A673 (cell line): ENCODE data around the gene SLC12A1.

ENCODE experiments used
- EZH2 ChIP-seq: fragments of 200-600 bp; sonication (generic); IDR thresholded peaks from 2 replicates; pipeline ENCODE4 v1.6.1; 2017; ENCODE audit warnings: borderline replicate concordance, low read depth, mild to moderate bottlenecking, mixed read lengths, antibody characterized with exemption, low read length; ENCODE audit not compliant: poor library complexity, severe bottlenecking
- TF ChIP-seq, protein P1 (sequence below): fragments of 300-800, 200-600 bp; sonication (generic); conservative IDR thresholded peaks from 2 replicates; pipeline ENCODE4 v1.5.1; 2017; ENCODE audit warnings: low read depth, mild to moderate bottlenecking, antibody characterized with exemption, low read length, moderate library complexity, mixed read lengths

DNA sequence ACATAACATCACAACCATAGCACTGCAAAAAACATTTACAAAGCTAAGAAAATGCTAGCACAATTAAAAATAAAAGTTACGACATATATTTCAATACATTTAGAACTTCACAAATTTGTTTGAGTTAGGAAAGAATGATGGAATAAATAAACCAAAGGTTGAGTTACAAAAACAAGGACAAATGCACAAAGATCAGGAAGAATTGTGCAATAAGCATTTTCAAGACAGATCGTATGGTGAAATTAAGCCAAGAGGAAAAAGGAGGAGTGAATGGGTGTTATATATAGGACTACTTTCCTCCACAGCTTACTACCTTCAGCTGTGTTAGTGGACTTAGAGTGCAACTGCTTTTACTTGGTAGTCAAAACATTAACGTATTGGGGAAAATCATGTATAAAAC is 20.6 kb upstream of the SLC12A1 start:
- TF ChIP-seq, protein P1, sequence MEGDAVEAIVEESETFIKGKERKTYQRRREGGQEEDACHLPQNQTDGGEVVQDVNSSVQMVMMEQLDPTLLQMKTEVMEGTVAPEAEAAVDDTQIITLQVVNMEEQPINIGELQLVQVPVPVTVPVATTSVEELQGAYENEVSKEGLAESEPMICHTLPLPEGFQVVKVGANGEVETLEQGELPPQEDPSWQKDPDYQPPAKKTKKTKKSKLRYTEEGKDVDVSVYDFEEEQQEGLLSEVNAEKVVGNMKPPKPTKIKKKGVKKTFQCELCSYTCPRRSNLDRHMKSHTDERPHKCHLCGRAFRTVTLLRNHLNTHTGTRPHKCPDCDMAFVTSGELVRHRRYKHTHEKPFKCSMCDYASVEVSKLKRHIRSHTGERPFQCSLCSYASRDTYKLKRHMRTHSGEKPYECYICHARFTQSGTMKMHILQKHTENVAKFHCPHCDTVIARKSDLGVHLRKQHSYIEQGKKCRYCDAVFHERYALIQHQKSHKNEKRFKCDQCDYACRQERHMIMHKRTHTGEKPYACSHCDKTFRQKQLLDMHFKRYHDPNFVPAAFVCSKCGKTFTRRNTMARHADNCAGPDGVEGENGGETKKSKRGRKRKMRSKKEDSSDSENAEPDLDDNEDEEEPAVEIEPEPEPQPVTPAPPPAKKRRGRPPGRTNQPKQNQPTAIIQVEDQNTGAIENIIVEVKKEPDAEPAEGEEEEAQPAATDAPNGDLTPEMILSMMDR: no peak
- no peak for TF ChIP-seq EZH2
